Measurements from ENCODE around the gene CYP1B1.
"Not testable (repeated sequence)": the region's sequence is repeated elsewhere in the genome, so short reads cannot be mapped to it uniquely, and the experiment has no call there.

The CYP1B1 gene

DNA sequence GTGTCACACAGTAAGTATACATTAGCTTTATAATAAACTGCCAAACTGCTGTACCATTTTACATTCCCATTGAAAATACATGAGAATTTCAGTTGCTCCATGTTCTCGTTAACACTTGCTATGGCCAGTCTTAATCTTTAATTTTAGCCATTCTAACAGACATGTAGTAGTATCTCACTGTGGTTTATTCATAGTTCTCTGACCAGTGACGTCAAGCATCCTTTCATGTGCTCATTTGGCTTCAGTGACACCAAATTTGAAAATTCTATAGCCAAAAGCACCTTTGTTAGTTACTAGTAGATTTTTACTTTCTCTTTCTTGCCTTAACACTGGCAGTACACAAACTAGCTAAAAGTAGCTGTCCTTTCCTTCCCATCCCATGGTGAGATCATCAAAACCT is 43.0 kb downstream of the CYP1B1 start:
- no peak for DNase-seq

- DNase-seq: no peak
Observed at GRCh38 chr2:38030635-38031355, 45.2 kb downstream of the CYP1B1 start.

DNA sequence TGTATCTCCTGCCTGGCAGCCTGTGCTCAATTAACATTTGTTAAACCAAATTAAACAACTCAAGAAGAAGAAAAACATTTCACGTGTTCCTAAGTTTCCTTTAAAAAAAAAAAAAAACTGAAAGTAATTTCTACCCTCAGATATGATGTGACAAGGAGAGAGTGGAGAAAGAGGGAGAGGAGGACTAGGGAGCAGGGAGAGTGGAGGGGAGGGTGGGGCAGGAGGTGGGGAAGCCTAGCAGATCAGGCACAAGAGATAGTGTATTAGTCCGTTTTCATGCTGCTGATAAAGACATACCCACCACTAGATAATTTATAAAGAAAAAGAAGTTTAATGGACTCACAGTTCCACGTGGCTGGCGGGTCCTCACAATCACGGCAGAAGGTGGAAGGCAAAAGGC is 46.4 kb downstream of the CYP1B1 start:
- DNase-seq: no peak

DNA sequence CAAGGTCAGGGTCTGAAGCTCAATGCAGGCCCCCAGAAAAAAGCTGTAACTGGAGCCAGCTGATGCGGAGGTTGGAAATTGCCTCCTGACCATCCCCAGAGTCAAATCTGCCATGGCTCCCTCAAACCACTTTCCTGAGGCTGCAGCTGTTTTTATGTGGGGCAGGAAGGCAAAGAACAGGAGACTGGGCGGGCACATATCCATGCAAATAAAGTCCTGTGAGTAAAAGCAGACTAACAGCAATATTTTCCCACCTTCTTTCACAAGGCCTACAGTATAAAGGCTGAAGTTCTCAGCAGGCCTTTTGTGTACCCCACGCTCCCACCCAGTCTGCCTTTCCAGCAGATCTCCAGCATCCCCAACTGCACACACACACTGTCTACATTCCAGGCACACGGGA is 47.1 kb downstream of the CYP1B1 start:
- DNase-seq: no peak

- DNase-seq: no peak
Observed at GRCh38 chr2:38026846-38027245, 49.1 kb downstream of the CYP1B1 start.

GRCh38 chr2:38021589-38021988 is 54.4 kb downstream of the CYP1B1 start:
- DNase-seq: no peak

GRCh38 chr2:38020359-38021069 is 55.4 kb downstream of the CYP1B1 start:
- DNase-seq: not testable (repeated sequence)

DNA sequence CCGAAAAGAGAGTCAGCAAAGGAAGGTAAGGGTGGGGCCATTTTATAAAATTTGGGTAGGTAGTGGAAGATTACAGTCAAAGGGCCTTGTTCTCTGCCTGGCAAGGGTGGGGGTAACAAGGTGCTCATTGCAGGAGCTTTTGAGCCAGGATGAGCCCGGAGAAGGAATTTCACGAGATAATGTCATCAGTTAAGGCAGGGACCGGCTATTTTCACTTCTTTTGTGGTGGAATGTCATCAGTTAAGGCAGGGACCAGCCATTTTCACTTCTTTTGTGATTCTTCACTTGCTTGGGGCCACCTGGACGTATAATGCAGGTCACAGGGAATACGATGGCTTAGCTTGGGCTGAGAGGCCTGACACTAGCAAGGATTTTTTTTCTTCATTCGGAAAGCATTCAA is 58.1 kb downstream of the CYP1B1 start:
- DNase-seq: no peak
